HG03558 (cell line): Measurements from ENCODE around the gene LSM4.

Experiments
- ATAC-seq: cut with Tn5 transposase; IDR thresholded peaks from one replicate; pipeline ENCODE4 v1.9.1; 2021; ENCODE audit warnings: moderate number of reproducible peaks; ENCODE audit not compliant: unreplicated experiment; ENCODE audit errors: extremely low read depth

LSM4 gene

DNA sequence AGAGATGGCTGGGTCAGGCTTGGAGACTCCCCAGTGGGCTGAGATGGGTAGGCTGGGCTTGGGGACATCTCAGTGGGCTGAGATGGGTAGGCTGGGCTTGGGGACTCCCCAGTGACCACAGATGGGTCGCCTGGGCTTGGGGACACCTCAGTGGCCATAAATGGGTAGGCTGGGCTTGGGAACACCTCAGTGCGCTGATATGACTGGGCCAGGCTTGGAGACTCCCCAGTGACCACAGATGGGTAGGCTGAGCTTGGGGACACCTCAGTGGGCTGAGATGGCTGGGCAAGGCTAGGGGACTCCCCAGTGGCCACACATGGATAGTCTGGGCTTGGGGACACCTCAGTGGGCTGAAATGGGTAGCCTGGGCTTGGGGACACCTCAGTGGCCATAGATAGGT lies 61.4 kb downstream of the LSM4 start:
- no peak for ATAC-seq

DNA sequence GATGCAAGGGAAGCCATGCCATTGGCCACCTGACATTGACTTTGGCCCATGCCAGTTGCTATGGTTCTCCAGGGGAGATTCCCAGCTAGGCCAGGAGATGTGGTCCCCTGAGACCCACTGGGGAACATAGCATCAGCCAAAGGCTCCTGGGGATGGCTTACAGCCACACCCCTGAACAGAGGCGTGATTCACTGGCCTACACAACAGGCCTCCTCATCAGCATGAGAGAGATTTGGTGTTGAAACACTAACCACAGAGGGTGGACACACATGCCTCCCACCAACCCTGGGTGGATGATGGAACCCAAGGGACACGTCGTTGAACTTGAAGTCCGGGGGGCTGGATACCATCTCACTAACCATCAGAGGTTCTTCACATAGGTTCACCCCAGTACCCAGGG lies 63.0 kb downstream of the LSM4 start:
- no peak for ATAC-seq

DNA sequence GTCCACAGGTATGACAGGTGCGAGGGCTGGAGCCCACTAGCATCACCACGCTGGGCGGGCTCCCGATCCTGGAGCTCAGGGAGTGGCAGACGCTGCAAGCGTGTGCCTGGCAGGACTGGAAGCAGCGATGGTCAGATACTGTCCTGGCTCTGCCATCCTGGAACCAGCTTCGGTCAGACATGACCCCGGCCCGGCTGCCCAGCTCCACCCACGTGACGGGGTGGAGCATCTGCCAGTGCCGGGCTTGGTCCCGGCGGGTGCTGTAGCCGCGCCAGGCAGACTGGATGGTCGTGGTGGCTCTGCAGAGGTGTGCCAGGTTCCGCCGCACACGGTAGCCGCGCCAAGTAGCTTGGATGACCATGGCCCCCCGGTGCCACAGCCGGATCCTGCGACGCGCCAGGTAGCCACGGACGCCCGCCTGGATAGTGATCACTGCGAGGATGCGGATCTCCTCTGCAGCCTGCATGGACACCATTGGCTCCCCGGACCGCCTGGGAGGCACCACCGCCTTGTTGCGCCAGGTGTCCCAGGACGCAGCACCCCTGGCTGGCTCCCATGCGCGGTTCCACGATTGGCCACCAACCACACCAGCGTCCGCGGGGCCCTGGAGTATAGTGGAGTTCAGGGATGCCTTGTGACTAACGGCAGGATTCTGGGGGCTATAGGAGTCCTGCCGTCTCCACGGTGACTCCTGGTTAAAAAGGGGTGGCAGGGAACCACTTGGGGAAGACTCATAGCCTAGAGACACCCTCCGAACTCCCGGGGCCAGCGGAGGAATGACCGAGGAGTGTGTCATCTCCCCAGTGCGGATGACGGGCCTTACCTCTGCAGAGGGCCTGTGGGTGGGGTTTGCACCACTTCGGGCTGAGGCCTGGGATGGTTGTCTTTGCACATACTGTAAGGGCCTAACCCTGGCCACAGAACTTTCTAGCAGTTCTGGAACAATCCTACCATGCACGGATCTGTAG lies 65.1 kb downstream of the LSM4 start:
- no peak for ATAC-seq
